ENCODE results near the gene TMCC2. TPM values are rescaled to one million over a fixed set of nuclear protein-coding genes. Genes with fewer than 3 reads are reported as not detected.

TMCC2 gene
- total and polyA plus RNA-seq, 2 of the 8 experiments (the other 6 are each of a cell fraction or from before 2014, with no cell fraction given): 6.7 to 6.8 TPM

GRCh38 chr1:205179842-205180241 lies 47.9 kb upstream of the TMCC2 start:
- Histone ChIP-seq H3K4ac (replicated peaks; ENCODE audit: insufficient read length, low read depth, low read length) (no peak overlapping the region), H2AFZ (ENCODE audit: low read length) (no peak overlapping the region), H3K18ac (ENCODE audit: extremely low read depth, low read length) (no peak overlapping the region), H2BK15ac (ENCODE audit: low read length) (no peak overlapping the region), H3K14ac (ENCODE audit: insufficient read length) (no peak overlapping the region), H3K79me1 (ENCODE audit: low read depth, low read length) (peaks cover 2% of the 10 kb centered on the region; the same call in 1 of the 2 replicates), H2BK20ac (ENCODE audit: low read length) (no peak overlapping the region), H4K91ac (replicated peaks; ENCODE audit: insufficient read length, low read length) (no peak overlapping the region), H2BK12ac (ENCODE audit: low read depth, low read length) (no peak overlapping the region), H3K4me3 (ENCODE audit: extremely low read depth in 1 of 4, insufficient read depth in 2 of 4, low read depth in 3 of 4, low read length in 4 of 4) (no peak overlapping the region), H3K36me3 (ENCODE audit: control insufficient read depth in 2 of 4, insufficient read depth in 4 of 4, low read length in 3 of 4) (no peaks in the 10 kb centered on the region; a peak in 2 of 8 replicates), H3K9ac (replicated peaks in 1 of 4; ENCODE audit: extremely low read depth in 1 of 4, low read depth in 3 of 4, low read length in 3 of 4) (no peak overlapping the region), H4K8ac (ENCODE audit: extremely low read depth, insufficient read depth, low read length) (no peak overlapping the region), H3K9me3 (ENCODE audit: insufficient read depth in 2 of 2, low read depth in 1 of 2, low read length in 1 of 2) (no peaks in the 10 kb centered on the region), H3K23ac (ENCODE audit: insufficient read length) (no peak overlapping the region), H3K56ac (replicated peaks; ENCODE audit: insufficient read length, low read depth, low read length) (no peak overlapping the region), H3K79me2 (ENCODE audit: control insufficient read depth in 1 of 2, insufficient read depth in 2 of 2, low read length in 2 of 2) (no peaks in the 10 kb centered on the region), H4K20me1 (replicated peaks in 1 of 2; ENCODE audit: control insufficient read depth in 1 of 2, insufficient read depth in 2 of 2, low read length in 2 of 2) (peaks cover 0 to 1% of the 10 kb centered on the region in 2 experiments), H3K4me2 (ENCODE audit: insufficient read depth in 1 of 2, low read depth in 2 of 2, low read length in 2 of 2) (no peak overlapping the region), H2BK120ac (replicated peaks; ENCODE audit: low read depth, low read length) (no peak overlapping the region), H3K27ac (ENCODE audit: low read depth, low read length) (no peak overlapping the region), H3K23me2 (ENCODE audit: low read depth, low read length) (no peaks in the 10 kb centered on the region), H4K5ac (ENCODE audit: insufficient read length, low read depth, low read length) (no peak overlapping the region), H3K4me1 (replicated peaks in 1 of 4; ENCODE audit: control insufficient read depth in 3 of 4, insufficient read depth in 4 of 4, low read length in 3 of 4) (no peaks in the 10 kb centered on the region), H3K27me3 (replicated peaks in 1 of 4; ENCODE audit: control insufficient read depth in 3 of 4, extremely low read depth in 1 of 4, insufficient read depth in 3 of 4, low read length in 3 of 4) (no peaks in the 10 kb centered on the region), H2BK5ac (ENCODE audit: low read depth, low read length) (no peak overlapping the region), H2AK5ac (ENCODE audit: low read depth, low read length) (no peak overlapping the region)
- DNase-seq (ENCODE audit: low read depth in 1 of 2, low spot score in 2 of 2) (no peak), FAIRE-seq (no peak)
- CTCF ChIA-PET (ENCODE audit: partially characterized antibody): interaction anchor here (1.1 to 1.2 kb wide), 2 partner anchors 22 to 39 kb away, joined by 3 to 6 read pairs; no protein-coding TSS in a partner anchor
- 96% methylated on average over 2 of the region's 2 CpGs; no CpG with 5 or more reads in 1 of the 2 experiments for WGBS, 2 experiments (ENCODE audit: extremely low coverage in 1 of 2, insufficient coverage in 1 of 2, insufficient read length in 1 of 2, insufficient replicate concordance in 2 of 2, low coverage in 1 of 2, low lambda C conversion rate in 2 of 2, missing lambda C conversion rate in 1 of 2)
- POLR2A ChIA-PET (ENCODE audit: partially characterized antibody): no interaction called here
- TF ChIP-seq SIN3A (conservative IDR thresholded peaks at IDR 0.05 in 1 of 2, IDR thresholded peaks at IDR 0.05 in 1 of 2; ENCODE audit: low read depth in 1 of 2, low read length in 2 of 2) (no peak), RAD21 (IDR thresholded peaks at IDR 0.05 in 1 of 2, conservative IDR thresholded peaks at IDR 0.05 in 1 of 2; ENCODE audit: low read depth in 2 of 2, low read length in 2 of 2) (no peak), RNF2 (IDR thresholded peaks at IDR 0.05; ENCODE audit: borderline replicate concordance, low read depth, low read length, missing control alignments, poor library complexity, severe bottlenecking) (no peak), YY1 (IDR thresholded peaks at IDR 0.05; ENCODE audit: low read depth, low read length) (no peak), MAFK (IDR thresholded peaks at IDR 0.05; ENCODE audit: low read depth, low read length) (no peak), TBP (IDR thresholded peaks at IDR 0.05; ENCODE audit: low read depth, low read length) (no peak), KDM5A (IDR thresholded peaks at IDR 0.05; ENCODE audit: low read length) (no peak), BACH1 (IDR thresholded peaks at IDR 0.05; ENCODE audit: low read length) (no peak), POU5F1 (IDR thresholded peaks at IDR 0.05; ENCODE audit: low read depth, low read length) (no peak), CREB1 (IDR thresholded peaks at IDR 0.05) (no peak), ATF2 (IDR thresholded peaks at IDR 0.05; ENCODE audit: low read length) (no peak), TCF12 (IDR thresholded peaks at IDR 0.05; ENCODE audit: low read depth, low read length) (no peak), KDM4A (IDR thresholded peaks at IDR 0.05; ENCODE audit: low read depth, low read length, severe bottlenecking) (no peak)

All from H1 (cell line).